ENCODE measurements around the gene TUBB1.
A peak's percentile ranks its signal among the peaks of the same experiment; 100 is the strongest.

TUBB1 gene

DNA sequence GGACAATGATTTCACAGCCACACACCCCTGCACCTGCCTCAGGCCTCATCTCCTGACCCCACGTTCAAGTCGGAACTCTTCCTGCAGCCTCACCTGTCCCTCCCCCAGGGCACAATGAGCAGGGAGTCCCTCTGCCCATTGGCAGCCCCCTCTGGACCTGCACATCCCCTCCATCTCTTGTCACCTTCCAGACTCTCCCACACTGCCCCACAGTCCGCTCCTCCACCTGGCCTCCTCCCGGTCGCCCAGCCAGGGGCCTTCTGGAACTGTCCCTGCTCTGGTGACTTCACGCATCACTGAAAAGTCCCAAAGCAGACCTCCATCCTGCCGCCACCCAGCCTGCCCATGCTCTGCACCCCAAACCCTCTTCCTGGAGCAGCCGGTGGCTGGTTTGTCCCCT is 16.8 kb upstream of the TUBB1 start:
- Histone ChIP-seq H3K4me3 (replicated peaks; ENCODE audit: low read depth, low read length) (no peak overlapping the region), H3K36me3 (ENCODE audit: control insufficient read depth, insufficient read depth, low read length) (peaks cover 43% of the 10 kb centered on the region), H3K27me3 (replicated peaks; ENCODE audit: control insufficient read depth, insufficient read depth, low read length) (no peaks in the 10 kb centered on the region)
- DNase-seq (ENCODE audit: extremely low read depth, insufficient read length) = no peak
- TF ChIP-seq, protein P1, sequence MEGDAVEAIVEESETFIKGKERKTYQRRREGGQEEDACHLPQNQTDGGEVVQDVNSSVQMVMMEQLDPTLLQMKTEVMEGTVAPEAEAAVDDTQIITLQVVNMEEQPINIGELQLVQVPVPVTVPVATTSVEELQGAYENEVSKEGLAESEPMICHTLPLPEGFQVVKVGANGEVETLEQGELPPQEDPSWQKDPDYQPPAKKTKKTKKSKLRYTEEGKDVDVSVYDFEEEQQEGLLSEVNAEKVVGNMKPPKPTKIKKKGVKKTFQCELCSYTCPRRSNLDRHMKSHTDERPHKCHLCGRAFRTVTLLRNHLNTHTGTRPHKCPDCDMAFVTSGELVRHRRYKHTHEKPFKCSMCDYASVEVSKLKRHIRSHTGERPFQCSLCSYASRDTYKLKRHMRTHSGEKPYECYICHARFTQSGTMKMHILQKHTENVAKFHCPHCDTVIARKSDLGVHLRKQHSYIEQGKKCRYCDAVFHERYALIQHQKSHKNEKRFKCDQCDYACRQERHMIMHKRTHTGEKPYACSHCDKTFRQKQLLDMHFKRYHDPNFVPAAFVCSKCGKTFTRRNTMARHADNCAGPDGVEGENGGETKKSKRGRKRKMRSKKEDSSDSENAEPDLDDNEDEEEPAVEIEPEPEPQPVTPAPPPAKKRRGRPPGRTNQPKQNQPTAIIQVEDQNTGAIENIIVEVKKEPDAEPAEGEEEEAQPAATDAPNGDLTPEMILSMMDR (IDR thresholded peaks at IDR 0.05; ENCODE audit: insufficient read depth, low read length, poor library complexity, severe bottlenecking) = no peak

DNA sequence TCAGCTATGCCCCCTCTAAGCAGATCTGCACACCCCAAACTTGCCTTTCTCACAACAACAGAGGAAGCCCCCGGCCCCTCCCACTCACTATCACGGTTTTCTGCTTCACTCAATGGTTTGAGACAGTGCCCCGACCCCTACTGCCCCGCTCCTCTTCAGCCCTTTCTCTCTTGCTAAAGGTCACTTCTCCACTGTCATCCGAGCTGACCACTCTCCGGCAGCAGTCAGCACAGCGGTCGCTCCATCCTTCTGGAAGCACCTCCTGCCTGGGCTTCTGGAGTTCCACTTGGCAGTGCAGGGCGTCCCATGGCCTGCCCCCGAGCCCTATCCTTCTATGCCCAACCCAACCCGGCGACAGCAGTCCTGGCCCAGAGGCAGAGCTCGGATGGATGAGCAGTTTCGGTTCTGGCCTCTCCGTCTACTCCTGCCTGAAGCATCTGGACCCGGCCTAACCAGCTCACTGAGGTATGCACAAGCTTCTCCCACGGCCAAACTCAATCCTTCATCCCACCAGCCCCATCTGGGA is 16.3 kb upstream of the TUBB1 start:
- no peak for DNase-seq (ENCODE audit: extremely low read depth, insufficient read length)
- Histone ChIP-seq H3K36me3 (ENCODE audit: control insufficient read depth, insufficient read depth, low read length) (peaks cover 42% of the 10 kb centered on the region), H3K27me3 (replicated peaks; ENCODE audit: control insufficient read depth, insufficient read depth, low read length) (no peaks in the 10 kb centered on the region), H3K4me3 (replicated peaks; ENCODE audit: low read depth, low read length) (no peak overlapping the region)
- TF ChIP-seq, protein P1 (IDR thresholded peaks at IDR 0.05; ENCODE audit: insufficient read depth, low read length, poor library complexity, severe bottlenecking) = no peak

DNA sequence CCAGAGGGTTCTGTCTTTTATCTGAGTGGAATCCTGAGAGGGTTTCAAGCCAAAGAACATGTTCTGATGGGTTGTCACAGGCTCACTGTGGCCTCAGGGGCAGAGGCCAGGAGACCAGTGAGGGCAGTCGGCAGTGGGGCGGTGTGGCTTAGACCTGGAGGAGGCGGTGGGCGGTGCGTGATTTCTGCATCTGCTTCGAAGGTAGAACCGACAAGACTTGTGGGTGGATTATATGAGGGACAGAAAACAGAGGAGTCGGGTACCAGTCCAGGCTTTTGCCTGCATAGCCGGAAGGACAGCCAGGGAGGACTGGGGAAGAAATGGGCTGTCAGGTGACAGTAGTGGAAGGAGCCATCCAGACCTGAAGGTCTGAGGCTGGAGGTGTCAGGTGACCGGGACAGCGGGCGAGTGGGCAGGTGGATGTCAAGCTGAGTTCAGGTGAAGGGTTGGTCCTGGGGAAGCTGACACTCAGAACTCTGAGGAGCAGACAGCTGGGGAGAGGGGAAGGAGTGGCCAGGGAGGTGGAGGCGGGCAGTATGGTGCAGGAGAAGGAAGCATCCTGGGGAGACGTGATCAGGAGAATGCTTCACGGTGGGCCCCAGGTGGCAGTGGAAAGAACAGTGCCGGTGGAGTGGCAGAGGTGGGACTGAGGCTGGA is 15.3 kb upstream of the TUBB1 start:
- TF ChIP-seq, protein P1 (IDR thresholded peaks at IDR 0.05; ENCODE audit: insufficient read depth, low read length, poor library complexity, severe bottlenecking) = no peak
- peak overlapping the region; percentile 76 for H3K4me3 ChIP-seq (replicated peaks; ENCODE audit: low read depth, low read length)
- H3K36me3 ChIP-seq (ENCODE audit: control insufficient read depth, insufficient read depth, low read length) = peaks cover 39% of the 10 kb centered on the region
- H3K27me3 ChIP-seq (replicated peaks; ENCODE audit: control insufficient read depth, insufficient read depth, low read length) = no peaks in the 10 kb centered on the region
- no peak for DNase-seq (ENCODE audit: extremely low read depth, insufficient read length)

DNA sequence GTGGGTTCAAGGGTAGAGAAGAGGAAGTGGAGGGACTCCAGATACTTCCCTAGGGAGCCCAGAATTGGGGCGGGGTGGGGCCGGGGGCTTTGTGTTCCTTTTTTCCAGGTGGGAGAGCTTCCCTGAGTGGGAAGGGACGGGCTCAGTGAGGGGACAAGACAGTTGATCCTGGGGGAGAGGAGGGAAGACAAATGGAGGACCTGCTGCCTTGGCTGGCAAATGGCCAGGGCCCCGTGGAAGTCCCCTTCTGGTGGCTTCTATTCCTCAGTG is 14.8 kb upstream of the TUBB1 start:
- Histone ChIP-seq H3K4me3 (replicated peaks; ENCODE audit: low read depth, low read length) (peak overlapping the region; percentile 76), H3K27me3 (replicated peaks; ENCODE audit: control insufficient read depth, insufficient read depth, low read length) (no peaks in the 10 kb centered on the region), H3K36me3 (ENCODE audit: control insufficient read depth, insufficient read depth, low read length) (peaks cover 36% of the 10 kb centered on the region)
- TF ChIP-seq, protein P1 (IDR thresholded peaks at IDR 0.05; ENCODE audit: insufficient read depth, low read length, poor library complexity, severe bottlenecking) = no peak
- DNase-seq (ENCODE audit: extremely low read depth, insufficient read length) = no peak

DNA sequence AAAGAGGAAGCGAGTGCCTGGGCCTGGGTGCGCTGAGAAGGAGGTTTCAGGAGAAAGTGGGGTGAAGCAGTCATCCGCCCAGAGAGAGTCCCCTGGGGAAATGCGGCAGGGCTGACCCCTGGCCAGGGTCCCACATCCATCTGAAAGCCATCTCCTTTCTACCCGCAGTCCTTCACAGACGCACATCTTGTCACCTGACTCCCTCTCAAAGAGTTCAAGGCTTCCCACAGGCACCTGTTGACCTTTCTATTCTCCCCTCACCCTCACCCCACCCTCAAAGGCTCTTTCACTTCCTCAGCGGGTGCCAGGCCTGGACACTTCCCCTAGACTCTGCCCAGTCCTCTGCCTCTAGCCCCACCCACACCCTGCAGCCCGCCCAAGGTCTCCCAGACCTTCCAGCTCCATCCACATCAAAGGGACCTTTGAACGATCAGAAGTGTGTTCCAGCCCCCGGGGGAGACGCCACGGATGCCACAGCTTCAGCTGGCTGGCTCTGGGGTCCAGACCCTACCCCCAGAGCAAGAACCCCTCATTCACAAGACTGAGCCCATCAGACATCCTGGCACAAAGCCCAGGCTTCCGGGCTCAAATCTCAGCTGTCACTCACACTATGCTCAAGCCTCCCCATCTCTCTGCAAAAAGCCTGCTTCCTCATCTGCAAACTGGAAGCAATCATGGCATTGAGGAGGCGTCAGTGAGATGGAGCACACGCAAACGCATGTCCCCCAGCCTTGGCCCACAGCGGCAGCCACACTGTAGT is 14.3 kb upstream of the TUBB1 start:
- peak overlapping the region; percentile 76 for H3K4me3 ChIP-seq (replicated peaks; ENCODE audit: low read depth, low read length)
- peak; percentile 91 for DNase-seq (ENCODE audit: extremely low read depth, insufficient read length)

More for the DNA sequence above, 14.3 kb upstream of the TUBB1 start:
- no peaks in the 10 kb centered on the region for H3K27me3 ChIP-seq (replicated peaks; ENCODE audit: control insufficient read depth, insufficient read depth, low read length)
- TF ChIP-seq, protein P1 (IDR thresholded peaks at IDR 0.05; ENCODE audit: insufficient read depth, low read length, poor library complexity, severe bottlenecking) = no peak
- H3K36me3 ChIP-seq (ENCODE audit: control insufficient read depth, insufficient read depth, low read length) = peaks cover 35% of the 10 kb centered on the region

Data from GM06990 (cell line).